Nephron progenitor cell (in vitro differentiated cells): ENCODE data around the gene RRP7A.
"Not testable (repeated sequence)": the region's sequence is repeated elsewhere in the genome, so short reads cannot be mapped to it uniquely, and the experiment has no call there.

Experiments used
- DNase-seq: peaks from one replicate; pipeline ENCODE4 v3.0.0; 2021
- H3K27ac Mint-ChIP-seq: 2 replicates; pipeline ENCODE4 v1.8.0; 2021; ENCODE audit warnings: mild to moderate bottlenecking, moderate library complexity, mixed read lengths
- H3K27me3 Mint-ChIP-seq: 2 replicates; pipeline ENCODE4 v1.8.0; 2021; ENCODE audit warnings: mild to moderate bottlenecking, low read depth, mixed read lengths; ENCODE audit not compliant: poor library complexity
- H3K36me3 Mint-ChIP-seq: 2 replicates; pipeline ENCODE4 v1.8.0; 2021; ENCODE audit warnings: low read depth, mixed read lengths
- H3K4me1 Mint-ChIP-seq: 2 replicates; pipeline ENCODE4 v1.8.0; 2021; ENCODE audit warnings: mixed read lengths
- H3K4me3 Mint-ChIP-seq: 2 replicates; pipeline ENCODE4 v1.8.0; 2021; ENCODE audit warnings: mild to moderate bottlenecking, moderate library complexity, mixed read lengths
- H3K9me3 Mint-ChIP-seq: 2 replicates; pipeline ENCODE4 v1.8.0; 2021; ENCODE audit warnings: mild to moderate bottlenecking, moderate library complexity, mixed read lengths
- CTCF ChIP-seq: fragments of 200-600 bp; sonication (generic); IDR thresholded peaks from 2 replicates; pipeline ENCODE4 v1.5.0; 2021; ENCODE audit warnings: antibody characterized with exemption

RRP7A gene

GRCh38 chr22:42492323-42492690 lies 27.3 kb downstream of the RRP7A start:
- peaks cover 21% of the 10 kb centered on the region for H3K4me1 Mint-ChIP-seq
- no peaks in the 10 kb centered on the region for H3K9me3 Mint-ChIP-seq
- H3K27ac Mint-ChIP-seq = no peak overlapping the region
- TF ChIP-seq CTCF = no peak
- no peak for DNase-seq
- peaks cover 29% of the 10 kb centered on the region for H3K27me3 Mint-ChIP-seq
- no peak overlapping the region for H3K4me3 Mint-ChIP-seq
- H3K36me3 Mint-ChIP-seq = no peaks in the 10 kb centered on the region

DNA sequence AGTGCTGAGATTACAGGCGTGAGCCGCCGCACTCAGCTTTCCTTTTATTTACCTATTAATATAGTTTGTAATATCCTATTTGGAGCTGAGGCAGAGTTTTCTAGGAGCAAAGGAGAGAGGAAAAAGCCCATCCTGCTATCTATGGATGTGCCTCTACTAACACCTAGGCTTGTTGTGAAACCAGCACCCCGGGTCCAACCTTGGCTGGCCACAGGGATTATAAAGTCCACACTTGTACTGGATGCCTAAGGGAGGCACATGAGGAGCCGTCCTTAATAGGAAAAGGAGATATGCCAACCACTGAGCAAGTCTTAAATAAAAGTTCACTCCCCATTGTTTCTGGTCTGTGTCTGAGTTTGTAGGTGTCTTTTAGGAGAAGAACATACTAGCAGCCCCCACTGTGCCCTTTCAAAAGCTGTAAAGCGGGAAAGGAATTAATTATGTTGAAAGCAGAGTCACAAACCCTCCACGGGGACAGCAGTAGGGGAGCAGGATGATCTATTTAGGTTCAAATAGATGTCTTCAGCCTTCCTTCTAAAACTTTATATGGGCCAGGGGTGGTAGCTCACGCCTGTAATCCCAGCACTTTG lies 29.3 kb downstream of the RRP7A start:
- no peak for DNase-seq
- Mint-ChIP-seq H3K9me3 (no peaks in the 10 kb centered on the region), H3K36me3 (no peaks in the 10 kb centered on the region)

GRCh38 chr22:42489000-42489399 lies 30.6 kb downstream of the RRP7A start:
- H3K36me3 Mint-ChIP-seq = no peaks in the 10 kb centered on the region
- H3K27ac Mint-ChIP-seq = no peak overlapping the region
- peaks cover 25% of the 10 kb centered on the region for H3K27me3 Mint-ChIP-seq
- peaks cover 17% of the 10 kb centered on the region for H3K4me1 Mint-ChIP-seq
- TF ChIP-seq CTCF = no peak
- H3K9me3 Mint-ChIP-seq = no peaks in the 10 kb centered on the region
- no peak overlapping the region for H3K4me3 Mint-ChIP-seq
- DNase-seq = no peak

More for the DNA sequence above, 29.3 kb downstream of the RRP7A start:
- Mint-ChIP-seq H3K4me3 (no peak overlapping the region), H3K4me1 (peaks cover 15% of the 10 kb centered on the region), H3K27me3 (peaks cover 26% of the 10 kb centered on the region), H3K27ac (no peak overlapping the region)
- no peak for TF ChIP-seq CTCF

DNA sequence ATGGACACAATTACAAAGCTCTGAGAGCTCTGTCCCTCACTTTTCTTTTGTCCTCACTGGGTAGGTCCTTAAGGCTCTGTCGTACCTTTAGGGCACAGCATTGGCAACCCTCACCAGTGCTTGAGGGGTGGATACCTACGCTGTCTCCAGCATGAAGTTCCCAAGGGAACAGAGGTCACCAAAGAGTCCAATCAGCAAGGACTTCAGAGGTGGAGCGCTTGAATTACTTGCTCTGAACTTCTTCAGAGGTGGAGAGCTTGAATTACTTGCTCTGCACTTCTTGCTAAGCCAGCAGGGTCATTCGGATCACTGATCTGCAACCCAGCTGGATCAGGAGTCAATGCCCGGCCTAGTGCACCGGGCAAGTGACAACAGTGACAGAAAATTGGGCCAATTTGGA lies 35.1 kb downstream of the RRP7A start:
- Mint-ChIP-seq H3K4me1 (peaks cover 23% of the 10 kb centered on the region), H3K27me3 (peaks cover 29% of the 10 kb centered on the region), H3K36me3 (no peaks in the 10 kb centered on the region), H3K9me3 (no peaks in the 10 kb centered on the region), H3K27ac (peak overlapping the region; percentile 82), H3K4me3 (no peak overlapping the region)
- no peak for TF ChIP-seq CTCF
- no peak for DNase-seq

DNA sequence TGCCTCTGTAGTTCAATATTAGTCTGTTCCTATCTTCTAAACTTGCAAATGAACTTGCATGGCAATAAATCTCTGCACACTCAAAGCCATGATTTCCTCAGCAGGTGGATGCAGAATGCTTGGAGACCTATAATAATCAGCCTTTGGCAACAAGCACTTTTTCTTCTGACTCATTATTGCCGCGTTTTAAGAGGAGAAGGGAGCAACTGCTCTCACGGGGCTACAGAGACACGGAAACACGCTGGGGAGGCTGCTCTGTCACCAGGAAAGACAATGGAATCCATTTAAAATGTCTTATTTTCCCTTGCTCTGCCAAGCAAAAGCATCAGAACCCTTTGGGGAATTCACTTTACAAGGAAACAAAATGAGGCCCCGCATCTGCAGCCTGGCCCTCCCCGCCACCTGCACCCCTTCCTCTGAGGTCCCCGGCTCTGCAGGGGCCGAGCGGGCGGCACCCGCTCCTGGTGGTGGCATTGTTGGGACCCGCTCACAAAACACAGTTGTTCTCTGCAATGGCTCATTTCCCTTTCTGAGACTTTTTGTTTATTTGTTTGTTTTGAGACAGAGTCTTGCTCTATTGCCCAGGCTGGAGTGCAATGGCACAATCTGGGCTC lies 35.9 kb downstream of the RRP7A start:
- H3K36me3 Mint-ChIP-seq, H3K4me3 Mint-ChIP-seq, H3K9me3 Mint-ChIP-seq, DNase-seq, H3K27ac Mint-ChIP-seq: not testable (repeated sequence)
- Mint-ChIP-seq H3K4me1 (peaks cover 31% of the 10 kb centered on the region), H3K27me3 (peaks cover 25% of the 10 kb centered on the region)

GRCh38 chr22:42475122-42475521 lies 44.5 kb downstream of the RRP7A start:
- no peaks in the 10 kb centered on the region for H3K9me3 Mint-ChIP-seq
- no peak overlapping the region for H3K27ac Mint-ChIP-seq
- no peaks in the 10 kb centered on the region for H3K36me3 Mint-ChIP-seq
- no peak for TF ChIP-seq CTCF
- H3K27me3 Mint-ChIP-seq = peaks cover 21% of the 10 kb centered on the region
- DNase-seq = no peak
- H3K4me1 Mint-ChIP-seq = peaks cover 34% of the 10 kb centered on the region
- no peak overlapping the region for H3K4me3 Mint-ChIP-seq
